Effector memory CD4-positive, alpha-beta T cell (primary cell): ENCODE data around the gene NAIF1.
"Not testable (repeated sequence)": the region's sequence is repeated elsewhere in the genome, so short reads cannot be mapped to it uniquely, and the experiment has no call there.

ENCODE experiments used
- DNase-seq, 3 donors: peaks; one replicate each; pipeline ENCODE4 v3.0.0-alpha.2; 2020
- H3K27ac ChIP-seq: 2 replicates; pipeline ENCODE4 v1.7.0; 2013; ENCODE audit warnings: mild to moderate bottlenecking, low read length, moderate library complexity; ENCODE audit not compliant: insufficient read depth, poor library complexity, severe bottlenecking
- H3K27me3 ChIP-seq: replicated peaks from 2 replicates; pipeline ENCODE4 v1.7.0; 2013; ENCODE audit warnings: mild to moderate bottlenecking, low read length; ENCODE audit not compliant: insufficient read depth, control insufficient read depth, poor library complexity, severe bottlenecking
- H3K36me3 ChIP-seq: 2 replicates; pipeline ENCODE4 v1.7.0; 2013; ENCODE audit warnings: mild to moderate bottlenecking, low read length, moderate library complexity; ENCODE audit not compliant: control insufficient read depth, insufficient read depth
- H3K4me1 ChIP-seq: 2 replicates; pipeline ENCODE4 v1.7.0; 2013; ENCODE audit warnings: low read length, mild to moderate bottlenecking; ENCODE audit not compliant: control insufficient read depth, insufficient read depth, poor library complexity, severe bottlenecking
- H3K4me3 ChIP-seq: 2 replicates; pipeline ENCODE4 v1.7.0; 2013; ENCODE audit warnings: low read length, low read depth, mild to moderate bottlenecking; ENCODE audit not compliant: insufficient read depth, poor library complexity, severe bottlenecking
- H3K9me3 ChIP-seq: 2 replicates; pipeline ENCODE4 v1.7.0; 2013; ENCODE audit warnings: mild to moderate bottlenecking, low read length, moderate library complexity; ENCODE audit not compliant: control insufficient read depth

The NAIF1 gene

GRCh38 chr9:128071475-128071874 is 4.4 kb upstream of the NAIF1 start:
- H3K27me3 ChIP-seq, H3K9me3 ChIP-seq, H3K36me3 ChIP-seq, DNase-seq: not testable (repeated sequence)
- peaks cover 39% of the 10 kb centered on the region for H3K4me1 ChIP-seq
- H3K4me3 ChIP-seq, result peak overlapping the region; percentile 31
- peak overlapping the region; percentile 71 for H3K27ac ChIP-seq

DNA sequence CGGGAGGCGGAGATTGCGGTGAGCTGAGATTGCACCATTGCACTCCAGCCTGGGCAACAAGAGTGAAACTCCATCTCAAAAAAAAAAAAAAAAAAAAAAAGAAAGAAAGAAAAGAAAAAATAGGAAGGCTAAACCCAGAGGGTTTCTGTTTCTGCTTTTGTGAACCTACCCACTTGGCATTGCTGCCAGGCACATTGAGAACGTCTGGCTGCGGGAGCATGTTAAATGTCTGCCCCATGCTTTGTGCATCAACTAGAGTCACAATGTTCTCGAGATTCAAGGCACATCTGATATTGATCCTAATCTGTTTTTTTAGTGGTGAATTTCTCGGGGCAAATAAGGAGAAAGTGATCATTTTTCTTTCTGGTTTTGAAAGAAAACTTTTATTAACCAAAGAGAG is 3.8 kb upstream of the NAIF1 start:
- H3K27ac ChIP-seq, result peak overlapping the region; percentile 71
- no peak overlapping the region for H3K4me3 ChIP-seq

DNA sequence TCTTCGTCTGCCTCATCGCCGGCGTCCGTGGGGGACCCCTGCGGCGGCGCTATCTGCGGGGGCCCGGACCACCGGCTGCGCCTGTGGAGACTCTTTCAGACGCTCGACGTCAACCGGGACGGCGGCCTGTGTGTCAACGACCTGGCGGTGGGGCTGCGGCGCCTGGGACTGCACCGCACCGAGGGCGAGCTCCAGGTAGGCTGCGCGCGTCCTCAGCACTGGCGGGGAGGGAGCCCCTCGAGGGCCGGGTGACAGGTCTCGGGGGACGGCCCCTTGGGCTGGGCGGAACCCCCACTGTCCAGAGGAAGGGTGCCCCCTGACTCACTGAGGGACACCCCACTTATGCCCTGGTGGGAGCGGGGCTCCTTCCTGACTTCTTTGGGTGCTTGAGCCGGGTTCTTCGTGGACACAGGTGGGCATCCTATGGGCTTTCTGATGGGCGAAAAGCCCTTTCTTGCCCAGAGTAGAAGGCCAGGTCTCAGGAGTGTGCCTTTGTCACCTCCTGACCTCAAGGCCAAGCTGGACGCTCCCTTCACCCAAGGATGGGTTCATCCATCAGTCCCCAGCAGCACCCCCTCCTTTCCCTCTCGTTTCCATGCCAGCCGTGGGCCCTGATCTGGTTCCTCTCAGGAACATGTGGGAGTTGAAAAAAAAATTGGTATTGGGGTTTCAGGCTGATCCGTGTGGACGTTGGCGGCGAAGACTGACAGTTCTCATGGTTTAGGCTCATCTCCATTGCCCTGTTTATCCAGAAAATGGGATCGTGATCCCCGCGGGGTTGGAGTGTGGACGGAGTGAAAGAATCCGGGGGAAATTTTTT is 1.5 kb upstream of the NAIF1 start:
- Histone ChIP-seq H3K27me3 (no peaks in the 10 kb centered on the region), H3K27ac (peak overlapping the region; percentile 76), H3K4me1 (peaks cover 58% of the 10 kb centered on the region), H3K4me3 (peak overlapping the region; percentile 85), H3K9me3 (no peaks in the 10 kb centered on the region), H3K36me3 (no peaks in the 10 kb centered on the region)
- peak in 1 of 3 donors; percentile 38 for DNase-seq

More for the DNA sequence above, 3.8 kb upstream of the NAIF1 start:
- DNase-seq, result no peak
- Histone ChIP-seq H3K27me3 (no peaks in the 10 kb centered on the region), H3K36me3 (no peaks in the 10 kb centered on the region), H3K4me1 (peaks cover 45% of the 10 kb centered on the region), H3K9me3 (no peaks in the 10 kb centered on the region)

DNA sequence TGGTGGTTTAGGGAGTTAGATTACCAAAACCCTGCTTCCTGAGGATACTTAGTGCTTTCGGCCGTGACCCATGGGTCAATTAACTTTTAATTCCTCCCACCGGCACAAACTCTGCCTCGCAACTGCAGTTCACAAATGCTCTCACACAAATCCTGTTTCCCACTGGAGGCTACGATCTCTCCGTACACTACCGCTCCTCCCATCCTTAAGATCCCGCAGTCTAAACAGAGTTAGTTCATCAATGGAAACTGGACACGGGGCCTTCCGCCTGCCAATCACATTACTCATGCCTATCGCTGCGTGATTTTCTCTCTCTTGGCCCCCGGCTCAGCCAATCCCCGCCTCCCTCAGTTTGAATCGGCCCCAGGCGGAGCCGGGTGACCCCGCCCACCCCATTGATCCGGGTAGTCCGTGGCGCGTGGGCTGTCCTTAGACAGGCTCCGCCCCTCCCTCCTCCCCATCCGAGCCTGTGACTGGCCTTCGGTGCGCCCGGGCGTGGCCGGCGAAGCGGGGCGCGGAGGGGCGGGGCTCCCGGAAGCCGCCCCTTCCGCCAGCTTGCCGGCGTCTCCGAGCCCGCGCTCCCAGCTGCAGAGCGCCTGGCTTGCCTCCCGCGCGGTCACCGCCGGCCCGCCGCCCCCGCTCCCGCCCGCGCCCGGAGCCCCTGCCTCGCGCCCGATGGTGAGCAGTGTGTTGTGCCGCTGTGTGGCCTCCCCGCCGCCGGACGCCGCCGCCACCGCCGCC is 695 bp upstream of the NAIF1 start, which contains the start of gene SLC25A25:
SLC25A25 (plus strand) TSS at position 588 of the 741 bp plus-strand sequence; CDS start at position 676, 88 bp downstream.
- Histone ChIP-seq H3K36me3 (no peaks in the 10 kb centered on the region), H3K27ac (peak within 1 kb of the TSS; percentile 95), H3K4me3 (peak within 1 kb of the TSS; percentile 85), H3K27me3 (no peaks in the 10 kb centered on the region), H3K9me3 (no peaks in the 10 kb centered on the region), H3K4me1 (peaks cover 55% of the 10 kb centered on the region)
- peak; percentile 100 for DNase-seq

GRCh38 chr9:128065907-128066712 is 1.0 kb downstream of the NAIF1 start:
- Histone ChIP-seq H3K9me3 (no peaks in the 10 kb centered on the region), H3K27ac (peak overlapping the region; percentile 95), H3K27me3 (no peaks in the 10 kb centered on the region), H3K4me1 (peaks cover 52% of the 10 kb centered on the region), H3K36me3 (no peaks in the 10 kb centered on the region), H3K4me3 (peak overlapping the region; percentile 47)
- DNase-seq, result no peak

DNA sequence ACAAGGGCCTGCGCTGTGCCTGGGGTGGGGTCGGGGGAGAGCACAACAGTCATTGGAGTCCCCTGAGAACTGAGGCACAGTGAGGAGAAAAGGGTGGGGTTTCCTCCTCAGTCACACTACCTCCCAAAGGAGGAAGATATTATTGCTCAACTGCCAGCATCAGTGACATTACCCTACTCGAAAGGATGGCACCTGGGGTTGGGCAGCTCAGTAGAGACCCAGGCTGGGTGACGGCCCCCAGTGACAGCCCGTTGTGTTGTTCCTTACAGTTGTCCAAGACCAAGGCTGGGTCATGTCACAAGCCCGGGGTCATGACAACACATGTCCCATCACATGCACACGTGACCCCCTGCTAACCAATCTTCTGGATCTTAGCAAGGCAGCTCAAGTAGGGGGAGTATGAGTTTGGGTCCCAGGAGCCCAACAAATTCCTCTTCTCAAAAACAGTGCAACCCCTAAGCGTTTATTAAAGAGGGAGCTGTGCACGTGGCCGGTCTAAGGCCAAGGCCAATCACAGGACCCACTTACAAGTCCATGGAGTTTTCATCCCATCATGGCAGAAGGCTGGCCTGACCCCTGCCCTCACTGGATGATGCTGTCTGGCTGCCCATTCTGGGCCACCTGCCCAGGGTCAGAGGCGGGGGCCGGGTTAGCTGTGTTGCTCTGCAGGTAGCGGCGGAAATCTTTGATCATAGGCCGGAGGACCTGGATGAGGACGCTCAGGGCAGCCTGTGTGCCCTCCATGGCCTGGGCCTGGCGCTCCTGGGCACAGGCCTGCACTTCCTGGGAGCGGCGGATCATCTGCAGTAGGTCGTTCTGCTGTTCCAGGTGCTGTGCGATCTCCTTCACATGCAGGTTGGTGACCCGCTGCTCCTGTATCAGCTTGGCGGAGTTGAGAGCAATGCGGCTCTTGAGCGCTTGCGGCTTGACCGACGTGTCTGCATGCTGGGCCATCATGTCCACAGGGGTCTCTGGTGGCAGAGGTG is 4.0 kb downstream of the NAIF1 start:
- Histone ChIP-seq H3K27me3 (no peaks in the 10 kb centered on the region), H3K27ac (no peak overlapping the region), H3K4me1 (peaks cover 54% of the 10 kb centered on the region), H3K4me3 (no peak overlapping the region), H3K9me3 (no peaks in the 10 kb centered on the region), H3K36me3 (no peaks in the 10 kb centered on the region)
- DNase-seq, result no peak

GRCh38 chr9:128062279-128062678 is 4.8 kb downstream of the NAIF1 start:
- Histone ChIP-seq H3K36me3 (no peaks in the 10 kb centered on the region), H3K27me3 (no peaks in the 10 kb centered on the region), H3K4me1 (peaks cover 54% of the 10 kb centered on the region), H3K27ac (no peak overlapping the region), H3K9me3 (no peaks in the 10 kb centered on the region), H3K4me3 (no peak overlapping the region)
- DNase-seq, result no peak

DNA sequence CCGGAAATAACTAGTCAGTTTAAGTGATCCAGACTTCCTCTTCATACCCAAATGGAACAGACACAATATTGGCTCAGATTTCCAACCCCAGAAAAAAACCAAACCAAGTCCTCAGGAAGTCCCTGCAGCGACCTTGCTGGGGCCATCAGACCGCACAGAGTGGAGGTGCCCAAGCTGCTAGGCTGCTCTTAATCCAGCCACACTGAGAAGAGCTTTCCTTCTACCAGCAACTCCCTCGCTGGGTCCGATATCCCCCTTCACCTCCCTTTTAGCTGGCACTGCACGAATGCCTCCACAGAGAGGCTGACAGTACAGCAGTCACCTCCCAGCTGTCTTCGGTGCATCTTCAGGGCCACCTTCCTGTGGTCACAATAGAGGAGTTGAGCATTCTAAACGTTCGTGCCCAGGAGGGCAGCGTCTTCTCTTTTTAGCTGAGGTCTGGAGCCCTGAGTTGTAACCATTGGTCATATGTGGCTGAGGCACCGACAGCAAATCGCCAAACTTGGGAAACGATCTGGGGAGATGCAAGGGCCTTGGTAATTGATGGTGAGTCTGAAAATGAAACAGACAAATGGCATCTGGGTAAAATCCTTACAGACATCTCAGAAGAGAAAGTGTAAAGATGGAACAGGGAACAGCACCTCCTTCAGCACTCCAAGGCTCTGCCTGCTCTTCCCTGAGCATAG is 5.7 kb downstream of the NAIF1 start:
- H3K4me1 ChIP-seq, result peaks cover 48% of the 10 kb centered on the region
- peak overlapping the region; percentile 53 for H3K27ac ChIP-seq
- H3K4me3 ChIP-seq, result peak overlapping the region; percentile 38

More for the DNA sequence above, 5.7 kb downstream of the NAIF1 start:
- Histone ChIP-seq H3K9me3 (no peaks in the 10 kb centered on the region), H3K36me3 (no peaks in the 10 kb centered on the region), H3K27me3 (no peaks in the 10 kb centered on the region)
- DNase-seq, result no peak
